IMR-90 (cell line): ENCODE measurements around the gene CDC37L1. TPM values are rescaled to one million over a fixed set of nuclear protein-coding genes. Genes with fewer than 3 reads are reported as not detected.

Source experiments
- ATAC-seq: fragments of 200-7000 bp; cut with Tn5 transposase; 2 replicates; pipeline ENCODE4 v1.9.1; 2020; ENCODE audit warnings: low read depth, mild to moderate bottlenecking, moderate library complexity
- BruUV-seq: library from RNA; stranded (reverse); fragments of 400-500 nt; replicated peaks from 2 replicates; lab custom pipeline; 2021; lab: Mats Ljungman, UMichigan
- CTCF ChIA-PET: fragments of 300-600 bp; formaldehyde crosslinking; extraction: SDS; loops from one replicate; lab custom pipeline; 2021; ENCODE audit warnings: antibody characterized with exemption; lab: Yijun Ruan, JAX
- POLR2A ChIA-PET: fragments of 300-600 bp; sonication (Branson Sonifier 250); formaldehyde crosslinking; loops from one replicate; lab custom pipeline; 2022; ENCODE audit warnings: antibody characterized with exemption; ENCODE audit not compliant: unreplicated experiment; lab: Charles Lee
- DNase-seq: peaks from one replicate; pipeline ENCODE4 v3.0.0; 2013
- H2AFZ ChIP-seq: replicated peaks from 2 replicates; pipeline ENCODE3; 2013; ENCODE audit warnings: low read length, mild to moderate bottlenecking; ENCODE audit not compliant: poor library complexity
- H2AK5ac ChIP-seq: 2 replicates; pipeline ENCODE4 v1.6.1; 2013; ENCODE audit warnings: low read depth, low read length, inconsistent platforms
- H2AK9ac ChIP-seq: replicated peaks from 2 replicates; pipeline ENCODE3; 2013; ENCODE audit warnings: mild to moderate bottlenecking, low read depth, low read length, moderate library complexity; ENCODE audit not compliant: poor library complexity
- H2BK120ac ChIP-seq: 2 replicates; pipeline ENCODE4 v1.6.1; 2013; ENCODE audit warnings: low read depth, low read length, inconsistent platforms
- H2BK15ac ChIP-seq: 3 replicates; pipeline ENCODE4 v1.6.1; 2013; ENCODE audit warnings: low read depth, low read length, inconsistent platforms
- H2BK20ac ChIP-seq: 2 replicates; pipeline ENCODE4 v1.6.1; 2013; ENCODE audit warnings: low read depth, mild to moderate bottlenecking, inconsistent platforms, low read length, moderate library complexity
- H2BK5ac ChIP-seq: 2 replicates; pipeline ENCODE4 v1.6.1; 2013; ENCODE audit warnings: mild to moderate bottlenecking, low read depth, low read length, inconsistent platforms; ENCODE audit not compliant: poor library complexity, severe bottlenecking
- H3K14ac ChIP-seq: replicated peaks from 2 replicates; pipeline ENCODE4 v1.6.1; 2013; ENCODE audit warnings: low read depth, low read length, inconsistent platforms
- H3K18ac ChIP-seq: 2 replicates; pipeline ENCODE4 v1.6.1; 2013; ENCODE audit warnings: low read depth, low read length, control low read depth
- H3K23ac ChIP-seq: 2 replicates; pipeline ENCODE4 v1.6.1; 2013; ENCODE audit warnings: low read depth, low read length, inconsistent platforms
- H3K27ac ChIP-seq: 2 replicates; pipeline ENCODE4 v1.5.1; 2013; ENCODE audit warnings: mild to moderate bottlenecking, control low read depth, low read length; ENCODE audit not compliant: insufficient read depth
- H3K27me3 ChIP-seq: 2 replicates; pipeline ENCODE4 v1.6.1; 2013; ENCODE audit warnings: low read length; ENCODE audit not compliant: control insufficient read depth, insufficient read depth
- H3K36me3 ChIP-seq: 2 replicates; pipeline ENCODE4 v1.6.1; 2013; ENCODE audit warnings: low read length, mixed read lengths; ENCODE audit not compliant: control insufficient read depth, insufficient read depth
- H3K4ac ChIP-seq: 2 replicates; pipeline ENCODE4 v1.6.1; 2013; ENCODE audit warnings: low read depth, low read length, inconsistent platforms
- H3K4me1 ChIP-seq: 2 replicates; pipeline ENCODE4 v1.6.1; 2013; ENCODE audit warnings: low read length, mixed read lengths; ENCODE audit not compliant: control insufficient read depth, insufficient read depth
- H3K4me2 ChIP-seq: 2 replicates; pipeline ENCODE4 v1.6.1; 2013; ENCODE audit warnings: low read depth, mild to moderate bottlenecking, control low read depth, low read length, moderate library complexity
- H3K4me3 ChIP-seq: 2 replicates; pipeline ENCODE4 v1.5.1; 2013; ENCODE audit warnings: low read depth, mild to moderate bottlenecking, control low read depth, low read length, moderate library complexity; ENCODE audit not compliant: insufficient read depth
- H3K56ac ChIP-seq: 2 replicates; pipeline ENCODE4 v1.6.1; 2013; ENCODE audit warnings: low read length, inconsistent platforms; ENCODE audit not compliant: insufficient read depth; ENCODE audit errors: extremely low read depth
- H3K79me1 ChIP-seq, 2 experiments: 2 replicates each; pipeline ENCODE4 v1.6.1; 2013; ENCODE audit warnings: low read length in 2 of 2, inconsistent platforms in 1 of 2, low read depth in 1 of 2
- H3K9ac ChIP-seq: 2 replicates; pipeline ENCODE4 v1.6.1; 2013; ENCODE audit warnings: low read depth, low read length, control low read depth
- H3K9me1 ChIP-seq: 2 replicates; pipeline ENCODE4 v1.6.1; 2013; ENCODE audit warnings: low read length, inconsistent platforms; ENCODE audit not compliant: insufficient read depth
- H3K9me3 ChIP-seq: 2 replicates; pipeline ENCODE4 v1.6.1; 2013; ENCODE audit warnings: low read length; ENCODE audit not compliant: control insufficient read depth, insufficient read depth
- H4K20me1 ChIP-seq: 2 replicates; pipeline ENCODE4 v1.6.1; 2013; ENCODE audit warnings: low read length, inconsistent platforms; ENCODE audit not compliant: insufficient read depth
- H4K5ac ChIP-seq: 2 replicates; pipeline ENCODE4 v1.6.1; 2013; ENCODE audit warnings: mild to moderate bottlenecking, low read depth, low read length, control low read depth
- H4K8ac ChIP-seq, 2 experiments: 2 replicates each; pipeline ENCODE4 v1.6.1; 2013; ENCODE audit warnings: low read depth in 2 of 2, low read length in 2 of 2, control low read depth in 1 of 2, inconsistent platforms in 1 of 2
- H4K91ac ChIP-seq: 2 replicates; pipeline ENCODE4 v1.6.1; 2013; ENCODE audit warnings: low read depth, low read length, inconsistent platforms; ENCODE audit not compliant: insufficient read depth
- BHLHE40 ChIP-seq: fragments of 150-350 bp; IDR thresholded peaks from 2 replicates; pipeline ENCODE4 v1.6.1; 2016; ENCODE audit warnings: mild to moderate bottlenecking, low read depth, low read length
- CEBPB ChIP-seq: IDR thresholded peaks from 2 replicates; pipeline ENCODE4 v1.6.1; 2012; ENCODE audit warnings: low read depth, low read length, improper control_type of control experiment
- CHD1 ChIP-seq: IDR thresholded peaks from 2 replicates; pipeline ENCODE4 v1.6.1; 2012; ENCODE audit warnings: low read depth, low read length, improper control_type of control experiment
- CTCF ChIP-seq: conservative IDR thresholded peaks from 2 replicates; pipeline ENCODE4 v1.5.1; 2012; ENCODE audit warnings: mild to moderate bottlenecking, low read depth, low read length, improper control_type of control experiment
- FOS ChIP-seq: fragments of 150-350 bp; IDR thresholded peaks from 2 replicates; pipeline ENCODE4 v1.6.1; 2016; ENCODE audit warnings: low read depth, low read length
- MAFK ChIP-seq: IDR thresholded peaks from 2 replicates; pipeline ENCODE4 v1.6.1; 2012; ENCODE audit warnings: low read depth, low read length, improper control_type of control experiment
- MAZ ChIP-seq: IDR thresholded peaks from 2 replicates; pipeline ENCODE4 v1.6.1; 2012; ENCODE audit warnings: low read depth, mild to moderate bottlenecking, low read length, improper control_type of control experiment, moderate library complexity, borderline replicate concordance
- MXI1 ChIP-seq: IDR thresholded peaks from 2 replicates; pipeline ENCODE4 v1.6.1; 2012; ENCODE audit warnings: low read depth, mild to moderate bottlenecking, low read length, moderate library complexity, borderline replicate concordance
- NFE2L2 ChIP-seq: fragments of 150-350 bp; IDR thresholded peaks from 2 replicates; pipeline ENCODE4 v1.6.1; 2016; ENCODE audit warnings: low read depth, mild to moderate bottlenecking, low read length
- POLR2A ChIP-seq: IDR thresholded peaks from 2 replicates; pipeline ENCODE4 v1.6.1; 2012; ENCODE audit warnings: mild to moderate bottlenecking, low read depth, low read length
- RAD21 ChIP-seq: IDR thresholded peaks from 2 replicates; pipeline ENCODE4 v1.6.1; 2012; ENCODE audit warnings: low read length, improper control_type of control experiment
- RCOR1 ChIP-seq: IDR thresholded peaks from 2 replicates; pipeline ENCODE4 v1.6.1; 2012; ENCODE audit warnings: mild to moderate bottlenecking, low read length, improper control_type of control experiment; ENCODE audit not compliant: insufficient replicate concordance
- RFX5 ChIP-seq: IDR thresholded peaks from 2 replicates; pipeline ENCODE4 v1.8.0; 2012; ENCODE audit warnings: low read depth, mild to moderate bottlenecking, low read length, moderate library complexity
- SMC3 ChIP-seq: fragments of 150-350 bp; IDR thresholded peaks from 2 replicates; pipeline ENCODE4 v1.6.1; 2016; ENCODE audit warnings: low read depth, mild to moderate bottlenecking, antibody characterized with exemption, low read length, moderate library complexity
- whole genome bisulfite sequencing, 2 experiments: methylation state at CpG; one replicate each; pipeline versions ENCODE4 v1.1.5 to v1.1.7; 2013; ENCODE audit warnings: missing lambda C conversion rate in 2 of 2; ENCODE audit not compliant: insufficient read length in 1 of 2; ENCODE audit errors: extremely low coverage in 2 of 2; 5-methylcytosine and 5-hydroxymethylcytosine counted together
- dilution Hi-C: fragments of 300-500 bp; cut with HindIII; formaldehyde crosslinking; loops from one replicate; pipeline ENCODE4 v1.14.3; 2018; ENCODE audit warnings: low sequenced_read_pairs; ENCODE audit not compliant: unreplicated experiment
- in situ Hi-C: fragments of 300-500 bp; cut with MboI; formaldehyde crosslinking; loops from 3 replicates; pipeline ENCODE4 v1.14.3; 2019; ENCODE audit warnings: low sequenced_read_pairs, inconsistent platforms, mixed read lengths
- intact Hi-C: fragments of 100-400 bp; cut with micrococcal nuclease; formaldehyde crosslinking; loops from 2 replicates; pipeline ENCODE4 v1.10.0; 2022
- polyA plus RNA-seq, 3 experiments: library from polyadenylated mRNA; depleted of rRNA; stranded (reverse); fragments of >200 nt; gene quantifications; 2 replicates each; pipeline ENCODE4 v1.2.3, GENCODE V29; 2012; ENCODE audit warnings: low replicate concordance in 1 of 3
- total RNA-seq: library from RNA; depleted of rRNA; stranded (reverse); fragments of >200 nt; gene quantifications from 2 replicates; pipeline ENCODE4 v1.2.3, GENCODE V29; 2012
- TF ChIP-seq, protein P1 (sequence below): fragments of 150-350 bp; IDR thresholded peaks from 2 replicates; pipeline ENCODE4 v1.6.1; 2016; ENCODE audit warnings: low read depth, mild to moderate bottlenecking, low read length, moderate library complexity, borderline replicate concordance
- TF ChIP-seq, protein P2 (sequence below): fragments of 150-350 bp; IDR thresholded peaks from 2 replicates; pipeline ENCODE4 v1.6.1; 2017; ENCODE audit warnings: mild to moderate bottlenecking, antibody characterized with exemption, low read length, low read depth

CDC37L1 gene
- total and polyA plus RNA-seq, 2 of the 4 experiments (the other 2 are of a cell fraction) = 6.6 to 7.3 TPM

GRCh38 chr9:4689687-4690104, 10.3 kb downstream of the CDC37L1 start:
- H3K18ac ChIP-seq = no peak overlapping the region
- peaks cover 7% of the 10 kb centered on the region; the same call in 1 of the 2 replicates for H4K20me1 ChIP-seq
- TF ChIP-seq SMC3 (no peak), MAZ (no peak), CEBPB (no peak), CHD1 (no peak), RAD21 (no peak), FOS (no peak), POLR2A (no peak), MAFK (no peak), RCOR1 (no peak), BHLHE40 (no peak), MXI1 (no peak), RFX5 (no peak), NFE2L2 (no peak), CTCF (no peak)
- TF ChIP-seq, protein P1, sequence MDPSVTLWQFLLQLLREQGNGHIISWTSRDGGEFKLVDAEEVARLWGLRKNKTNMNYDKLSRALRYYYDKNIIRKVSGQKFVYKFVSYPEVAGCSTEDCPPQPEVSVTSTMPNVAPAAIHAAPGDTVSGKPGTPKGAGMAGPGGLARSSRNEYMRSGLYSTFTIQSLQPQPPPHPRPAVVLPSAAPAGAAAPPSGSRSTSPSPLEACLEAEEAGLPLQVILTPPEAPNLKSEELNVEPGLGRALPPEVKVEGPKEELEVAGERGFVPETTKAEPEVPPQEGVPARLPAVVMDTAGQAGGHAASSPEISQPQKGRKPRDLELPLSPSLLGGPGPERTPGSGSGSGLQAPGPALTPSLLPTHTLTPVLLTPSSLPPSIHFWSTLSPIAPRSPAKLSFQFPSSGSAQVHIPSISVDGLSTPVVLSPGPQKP = no peak
- TF ChIP-seq, protein P2, sequence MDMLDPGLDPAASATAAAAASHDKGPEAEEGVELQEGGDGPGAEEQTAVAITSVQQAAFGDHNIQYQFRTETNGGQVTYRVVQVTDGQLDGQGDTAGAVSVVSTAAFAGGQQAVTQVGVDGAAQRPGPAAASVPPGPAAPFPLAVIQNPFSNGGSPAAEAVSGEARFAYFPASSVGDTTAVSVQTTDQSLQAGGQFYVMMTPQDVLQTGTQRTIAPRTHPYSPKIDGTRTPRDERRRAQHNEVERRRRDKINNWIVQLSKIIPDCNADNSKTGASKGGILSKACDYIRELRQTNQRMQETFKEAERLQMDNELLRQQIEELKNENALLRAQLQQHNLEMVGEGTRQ = no peak
- H3K23ac ChIP-seq = no peak overlapping the region
- H3K36me3 ChIP-seq = peaks cover 25% of the 10 kb centered on the region
- no peak overlapping the region for H3K4me3 ChIP-seq
- peak; percentile 31 for DNase-seq
- H3K4me2 ChIP-seq = no peak overlapping the region
- no peak overlapping the region for H3K9ac ChIP-seq
- no peak overlapping the region for H2BK5ac ChIP-seq
- in situ Hi-C loops = loop anchor here (25.0 kb wide), 1 partner anchor 577 kb away; no protein-coding TSS in a partner anchor
- H2AFZ ChIP-seq = no peak overlapping the region
- intact Hi-C loops = no loop called here
- H2BK20ac ChIP-seq = no peak overlapping the region
- no peak overlapping the region for H4K5ac ChIP-seq
- H3K27me3 ChIP-seq = no peaks in the 10 kb centered on the region
- H4K8ac ChIP-seq = no peak overlapping the region
- H2AK5ac ChIP-seq = no peak overlapping the region
- peaks cover 10% of the 10 kb centered on the region for H3K9me1 ChIP-seq
- CTCF ChIA-PET = no interaction called here
- no peak overlapping the region for H3K27ac ChIP-seq
- no peak overlapping the region for H4K91ac ChIP-seq
- H3K9me3 ChIP-seq = no peaks in the 10 kb centered on the region
- peaks cover 9 to 56% of the 10 kb centered on the region in 2 experiments for H3K79me1 ChIP-seq
- no peak overlapping the region for H2BK15ac ChIP-seq
- H2AK9ac ChIP-seq = no peak overlapping the region
- dilution Hi-C loops = no loop called here
- H2BK120ac ChIP-seq = no peak overlapping the region
- no peak for ATAC-seq
- H3K4ac ChIP-seq = no peak overlapping the region
- H3K4me1 ChIP-seq = peaks cover 2% of the 10 kb centered on the region
- no CpG with 5 or more reads among the region's 1 CpG for WGBS, 2 experiments
- H3K14ac ChIP-seq = no peak overlapping the region
- H3K56ac ChIP-seq = no peak overlapping the region
- BruUV-seq = no TSS peak
- POLR2A ChIA-PET = no interaction called here
